ENCODE data around the gene LRRC2.

GRCh38 chr3:46537779-46538178, 28.3 kb downstream of the LRRC2 start:
- TF ChIP-seq CTCF (IDR thresholded peaks at IDR 0.05) (no peak), POLR2A (IDR thresholded peaks at IDR 0.05) (no peak)

All from breast epithelium (tissue), 3 donors.